ENCODE data around the gene MATN4. TPM values are rescaled to one million over a fixed set of nuclear protein-coding genes. Genes with fewer than 3 reads are reported as not detected.
A peak's percentile ranks its signal among the peaks of the same experiment; 100 is the strongest.

MATN4 gene
- total RNA-seq, 2 donors from 2014 or later = 0.31 to 1.4 TPM

GRCh38 chr20:45316150-45317080, 8.3 kb upstream of the MATN4 start:
- no peak overlapping the region for H3K27ac Mint-ChIP-seq
- peaks cover 32 to 33% of the 10 kb centered on the region in 2 donors for H3K27me3 Mint-ChIP-seq
- peaks cover 25 to 27% of the 10 kb centered on the region in 2 donors for H3K4me1 Mint-ChIP-seq (ENCODE audit: low read depth in 2 of 2)
- ATAC-seq (no peak), DNase-seq (ENCODE audit: low spot score) (no peak)
- H3K4me3 Mint-ChIP-seq = no peak overlapping the region
- no peaks in the 10 kb centered on the region for H3K36me3 Mint-ChIP-seq
- H3K9me3 Mint-ChIP-seq = no peaks in the 10 kb centered on the region

- Mint-ChIP-seq H3K27me3 (peaks cover 39 to 40% of the 10 kb centered on the region in 2 donors), H3K36me3 (no peaks in the 10 kb centered on the region), H3K4me1 (ENCODE audit: low read depth in 2 of 2) (peaks cover 21 to 24% of the 10 kb centered on the region in 2 donors), H3K9me3 (no peaks in the 10 kb centered on the region), H3K27ac (no peak overlapping the region), H3K4me3 (no peak overlapping the region)
- DNase-seq (ENCODE audit: low spot score) (no peak), ATAC-seq (no peak)
These were observed 7.6 kb upstream of the MATN4 start for GRCh38 chr20:45315672-45316071.

- no peaks in the 10 kb centered on the region for H3K9me3 Mint-ChIP-seq
- no peak overlapping the region for H3K27ac Mint-ChIP-seq
- H3K27me3 Mint-ChIP-seq = peaks cover 51% of the 10 kb centered on the region in 2 donors
- DNase-seq (ENCODE audit: low spot score) (no peak), ATAC-seq (no peak)
- H3K4me3 Mint-ChIP-seq = no peak overlapping the region
- H3K4me1 Mint-ChIP-seq (ENCODE audit: low read depth in 2 of 2) = peaks cover 13 to 17% of the 10 kb centered on the region in 2 donors
- no peaks in the 10 kb centered on the region for H3K36me3 Mint-ChIP-seq
These were observed 5.8 kb upstream of the MATN4 start for GRCh38 chr20:45313943-45314342.

GRCh38 chr20:45313065-45313695, 5.1 kb upstream of the MATN4 start:
- ATAC-seq (no peak), DNase-seq (ENCODE audit: low spot score) (no peak)
- Mint-ChIP-seq H3K9me3 (no peaks in the 10 kb centered on the region), H3K27me3 (peaks cover 49 to 51% of the 10 kb centered on the region in 2 donors), H3K27ac (no peak overlapping the region), H3K4me3 (no peak overlapping the region), H3K36me3 (no peaks in the 10 kb centered on the region), H3K4me1 (ENCODE audit: low read depth in 2 of 2) (peaks cover 6 to 15% of the 10 kb centered on the region in 2 donors)

GRCh38 chr20:45312241-45312640, 4.1 kb upstream of the MATN4 start:
- H3K27me3 Mint-ChIP-seq = peaks cover 48 to 49% of the 10 kb centered on the region in 2 donors
- ATAC-seq = no peak

GRCh38 chr20:45311589-45312211, 3.6 kb upstream of the MATN4 start:
- Mint-ChIP-seq H3K36me3 (no peaks in the 10 kb centered on the region), H3K27ac (no peak overlapping the region), H3K27me3 (peaks cover 42 to 45% of the 10 kb centered on the region in 2 donors)

More at GRCh38 chr20:45312241-45312640, 4.1 kb upstream of the MATN4 start:
- peaks cover 6 to 11% of the 10 kb centered on the region in 2 donors for H3K4me1 Mint-ChIP-seq (ENCODE audit: low read depth in 2 of 2)
- H3K36me3 Mint-ChIP-seq = no peaks in the 10 kb centered on the region
- DNase-seq (ENCODE audit: low spot score) = no peak
- H3K27ac Mint-ChIP-seq = no peak overlapping the region
- no peak overlapping the region for H3K4me3 Mint-ChIP-seq
- no peaks in the 10 kb centered on the region for H3K9me3 Mint-ChIP-seq

GRCh38 chr20:45309075-45309474, 976 bp upstream of the MATN4 start:
- Mint-ChIP-seq H3K27ac (no peak overlapping the region), H3K27me3 (peaks cover 31 to 41% of the 10 kb centered on the region in 2 donors), H3K4me3 (no peak overlapping the region), H3K4me1 (ENCODE audit: low read depth in 2 of 2) (peaks cover 0 to 7% of the 10 kb centered on the region in 2 donors), H3K36me3 (no peaks in the 10 kb centered on the region), H3K9me3 (no peaks in the 10 kb centered on the region)
- DNase-seq (ENCODE audit: low spot score) (no peak), ATAC-seq (no peak)

More at GRCh38 chr20:45311589-45312211, 3.6 kb upstream of the MATN4 start:
- H3K4me1 Mint-ChIP-seq (ENCODE audit: low read depth in 2 of 2) = peaks cover 6 to 7% of the 10 kb centered on the region in 2 donors
- no peak overlapping the region for H3K4me3 Mint-ChIP-seq
- DNase-seq (ENCODE audit: low spot score) (peak; percentile 78), ATAC-seq (peak; percentile 65 to 66)
- H3K9me3 Mint-ChIP-seq = no peaks in the 10 kb centered on the region

GRCh38 chr20:45307076-45307640, 941 bp downstream of the MATN4 start:
- no peak for ATAC-seq
- no peaks in the 10 kb centered on the region for H3K36me3 Mint-ChIP-seq
- peaks cover 9 to 13% of the 10 kb centered on the region in 2 donors for H3K4me1 Mint-ChIP-seq (ENCODE audit: low read depth in 2 of 2)
- peaks cover 36 to 43% of the 10 kb centered on the region in 2 donors for H3K27me3 Mint-ChIP-seq
- no peak overlapping the region for H3K27ac Mint-ChIP-seq
- no peak overlapping the region for H3K4me3 Mint-ChIP-seq
- no peak for DNase-seq (ENCODE audit: low spot score)
- H3K9me3 Mint-ChIP-seq = no peaks in the 10 kb centered on the region

- ATAC-seq = peak in 1 of 2 donors; percentile 57
- no peak for DNase-seq (ENCODE audit: low spot score)
- peaks cover 35 to 44% of the 10 kb centered on the region in 2 donors for H3K27me3 Mint-ChIP-seq
- peaks cover 11 to 19% of the 10 kb centered on the region in 2 donors for H3K4me1 Mint-ChIP-seq (ENCODE audit: low read depth in 2 of 2)
- no peak within 1 kb of the TSS for H3K27ac Mint-ChIP-seq
- H3K4me3 Mint-ChIP-seq = no peak within 1 kb of the TSS
- H3K9me3 Mint-ChIP-seq = no peaks in the 10 kb centered on the region
- no peaks in the 10 kb centered on the region for H3K36me3 Mint-ChIP-seq
These were observed 1.6 kb downstream of the MATN4 start, which contains the start of gene RBPJL for GRCh38 chr20:45306431-45306982. Gene RBPJL (plus strand): TSS chr20:45306840. CDS start chr20:45306923, 83 bp downstream.

GRCh38 chr20:45305262-45305661, 2.8 kb downstream of the MATN4 start:
- H3K27me3 Mint-ChIP-seq = peaks cover 23 to 34% of the 10 kb centered on the region in 2 donors

GRCh38 chr20:45304464-45304999, 3.6 kb downstream of the MATN4 start:
- Mint-ChIP-seq H3K4me1 (ENCODE audit: low read depth in 2 of 2) (peaks cover 6 to 21% of the 10 kb centered on the region in 2 donors), H3K36me3 (no peaks in the 10 kb centered on the region), H3K9me3 (no peaks in the 10 kb centered on the region), H3K27me3 (peaks cover 17 to 35% of the 10 kb centered on the region in 2 donors), H3K27ac (no peak overlapping the region), H3K4me3 (no peak overlapping the region)
- DNase-seq (ENCODE audit: low spot score) (no peak), ATAC-seq (no peak)

More at GRCh38 chr20:45305262-45305661, 2.8 kb downstream of the MATN4 start:
- ATAC-seq = no peak
- no peak overlapping the region for H3K4me3 Mint-ChIP-seq
- H3K27ac Mint-ChIP-seq = no peak overlapping the region
- peaks cover 6 to 21% of the 10 kb centered on the region in 2 donors for H3K4me1 Mint-ChIP-seq (ENCODE audit: low read depth in 2 of 2)
- no peaks in the 10 kb centered on the region for H3K36me3 Mint-ChIP-seq
- no peaks in the 10 kb centered on the region for H3K9me3 Mint-ChIP-seq
- DNase-seq (ENCODE audit: low spot score) = no peak

GRCh38 chr20:45303586-45304463, 4.3 kb downstream of the MATN4 start:
- no peak for DNase-seq (ENCODE audit: low spot score)
- no peaks in the 10 kb centered on the region for H3K9me3 Mint-ChIP-seq
- peak in 1 of 2 donors; percentile 43 for ATAC-seq
- H3K4me3 Mint-ChIP-seq = peak overlapping the region; percentile 74
- peaks cover 17 to 33% of the 10 kb centered on the region in 2 donors for H3K27me3 Mint-ChIP-seq
- H3K4me1 Mint-ChIP-seq (ENCODE audit: low read depth in 2 of 2) = peaks cover 6 to 21% of the 10 kb centered on the region in 2 donors
- H3K27ac Mint-ChIP-seq = no peak overlapping the region
- H3K36me3 Mint-ChIP-seq = no peaks in the 10 kb centered on the region

Data from natural killer cell treated with Interleukin-12 subunit alpha and Interleukin-12 subunit beta and Interleukin-15 and Interleukin-18, amount 100 ng/mL, for 72 hours (primary cell).